K562 (cell line): Measurements from ENCODE around the gene ITSN1. TPM values are rescaled to one million over a fixed set of nuclear protein-coding genes. Genes with fewer than 3 reads are reported as not detected.

Experiments
- ATAC-seq: fragments of 200-7000 bp; cut with Tn5 transposase; 3 replicates; pipeline ENCODE4 v1.9.1; 2020; ENCODE audit warnings: moderate library complexity
- BruUV-seq: library from RNA; stranded (reverse); fragments of 400-500 nt; replicated peaks from 2 replicates; lab custom pipeline; 2021; lab: Mats Ljungman, UMichigan
- CTCF ChIA-PET: fragments of 300-600 bp; formaldehyde crosslinking; extraction: SDS; loops from one replicate; lab custom pipeline; 2021; ENCODE audit warnings: low intra/inter-chr PET ratio; lab: Yijun Ruan, JAX
- POLR2A ChIA-PET: fragments of 300-600, 350-650 bp; sonication (Branson Sonifier 250); formaldehyde crosslinking; extraction: SDS; loops from one replicate; lab custom pipeline; 2021; ENCODE audit warnings: antibody characterized with exemption, inconsistent platforms; lab: Yijun Ruan, JAX
- DNase-seq, 4 experiments: peaks; one replicate each; pipeline versions ENCODE4 v3.0.0 to v3.0.0-alpha.2; 2011 to 2018; ENCODE audit warnings: low spot score in 3 of 4, mixed read lengths in 3 of 4; ENCODE audit errors: extremely low read depth in 1 of 4
- FAIRE-seq: peaks from 2 replicates; lab custom pipeline; 2011; peaks lifted over from hg19 to GRCh38; lab: Jason Lieb, UNC
- H2AFZ ChIP-seq: 2 replicates; pipeline ENCODE4 v1.6.0; 2011; ENCODE audit warnings: low read depth, low read length, control low read depth, inconsistent platforms
- H3K27ac ChIP-seq: fragments of 200-600 bp; 3 replicates; pipeline ENCODE4 v1.8.0; 2011; ENCODE audit warnings: low read depth, mild to moderate bottlenecking, control low read depth, inconsistent platforms, low read length, moderate library complexity, mixed read lengths; ENCODE audit errors: extremely low read depth
- H3K27me3 ChIP-seq, 2 experiments: fragments of 300-600 bp in 1 of 2; 2 replicates in 1 of 2; 3 replicates in 1 of 2; pipeline versions ENCODE4 v1.6.0 to v1.8.0; 2011; ENCODE audit warnings: inconsistent platforms in 2 of 2, low read length in 2 of 2, mild to moderate bottlenecking in 1 of 2, mixed read lengths in 1 of 2, moderate library complexity in 1 of 2; ENCODE audit not compliant: control insufficient read depth in 2 of 2, insufficient read depth in 2 of 2
- H3K36me3 ChIP-seq: fragments of 300-600 bp; 3 replicates; pipeline ENCODE4 v1.8.0; 2011; ENCODE audit warnings: mild to moderate bottlenecking, low read length, inconsistent platforms; ENCODE audit not compliant: control insufficient read depth, insufficient read depth
- H3K4me1 ChIP-seq, 2 experiments: fragments of 200-600 bp in 1 of 2; replicated peaks in 1 of 2; 2 replicates in 1 of 2; 3 replicates in 1 of 2; pipeline versions ENCODE4 v1.5.1 to v1.8.0; 2011; ENCODE audit warnings: inconsistent platforms in 2 of 2, low read length in 2 of 2, mild to moderate bottlenecking in 1 of 2, mixed read lengths in 1 of 2, moderate library complexity in 1 of 2; ENCODE audit not compliant: control insufficient read depth in 2 of 2, insufficient read depth in 2 of 2
- H3K4me2 ChIP-seq: 2 replicates; pipeline ENCODE4 v1.6.1; 2011; ENCODE audit warnings: low read length, control low read depth, inconsistent platforms, mixed read lengths; ENCODE audit not compliant: insufficient read depth
- H3K4me3 ChIP-seq: fragments of 200-600 bp; sonication (generic), shearing (Covaris generic); 2 replicates; pipeline ENCODE4 v1.5.1; 2016; ENCODE audit warnings: control low read depth, inconsistent platforms
- H3K79me2 ChIP-seq: fragments of 200-600 bp; 3 replicates; pipeline ENCODE4 v1.8.0; 2011; ENCODE audit warnings: low read length, inconsistent platforms; ENCODE audit not compliant: control insufficient read depth, insufficient read depth
- H3K9ac ChIP-seq, 2 experiments: 2 replicates each; pipeline versions ENCODE4 v1.6.0 to v1.6.1; 2011; ENCODE audit warnings: low read depth in 2 of 2, low read length in 2 of 2, control low read depth in 1 of 2, inconsistent platforms in 1 of 2, mild to moderate bottlenecking in 1 of 2, mixed read lengths in 1 of 2; ENCODE audit not compliant: insufficient read depth in 1 of 2
- H3K9me1 ChIP-seq: one replicate; pipeline ENCODE4 v1.6.0; 2011; ENCODE audit warnings: inconsistent platforms, mild to moderate bottlenecking, low read length, moderate library complexity; ENCODE audit not compliant: control insufficient read depth, insufficient read depth
- H3K9me3 ChIP-seq: replicated peaks from 2 replicates; pipeline ENCODE4 v1.5.1; 2011; ENCODE audit warnings: low read depth, low read length, inconsistent platforms; ENCODE audit not compliant: control insufficient read depth, insufficient read depth
- H4K20me1 ChIP-seq: replicated peaks from 2 replicates; pipeline ENCODE4 v1.6.1; 2011; ENCODE audit warnings: low read length, inconsistent platforms, mixed read lengths; ENCODE audit not compliant: control insufficient read depth, insufficient read depth
- FOXA1 ChIP-seq: fragments of 450-650 bp; IDR thresholded peaks from 2 replicates; pipeline ENCODE4 v1.6.1; 2016; ENCODE audit warnings: mild to moderate bottlenecking, borderline replicate concordance
- KAT8 ChIP-seq: fragments of 450-650 bp; IDR thresholded peaks from 2 replicates; pipeline ENCODE4 v1.6.1; 2016; ENCODE audit warnings: low read depth, mild to moderate bottlenecking
- NELFE ChIP-seq: IDR thresholded peaks from 2 replicates; pipeline ENCODE4 v1.6.1; 2011; ENCODE audit warnings: mild to moderate bottlenecking; ENCODE audit not compliant: insufficient read depth, insufficient read length
- RB1 ChIP-seq: fragments of 450-650 bp; IDR thresholded peaks from 2 replicates; pipeline ENCODE4 v1.6.1; 2017; ENCODE audit warnings: low read depth, mild to moderate bottlenecking
- RBM39 ChIP-seq: fragments of 200-400 bp; formaldehyde crosslinking; optimal IDR thresholded peaks from 2 replicates; pipeline ENCODE3; 2018; ENCODE audit warnings: low read depth, low read length
- STAT5B ChIP-seq: fragments of 250-450 bp; sonication (Bioruptor Pico); IDR thresholded peaks from 2 replicates; pipeline ENCODE4 v1.8.0; 2021; ENCODE audit warnings: mild to moderate bottlenecking, inconsistent platforms
- ZFP36 ChIP-seq: fragments of 150-350 bp; IDR thresholded peaks from 2 replicates; pipeline ENCODE4 v1.6.1; 2018; ENCODE audit warnings: low read length, low read depth; ENCODE audit not compliant: partially characterized antibody
- ZNF444 ChIP-seq: fragments of 250-450 bp; sonication (Bioruptor Pico); IDR thresholded peaks from 2 replicates; pipeline ENCODE4 v1.4.0; 2020; ENCODE audit warnings: mild to moderate bottlenecking, moderate library complexity
- ZNF707 ChIP-seq: fragments of 250-450 bp; sonication (Bioruptor Pico); conservative IDR thresholded peaks from 2 replicates; pipeline ENCODE4 v1.8.0; 2022; ENCODE audit warnings: inconsistent platforms, mild to moderate bottlenecking, moderate library complexity
- ZNF778 ChIP-seq: fragments of 450-650 bp; formaldehyde crosslinking; IDR thresholded peaks from 2 replicates; pipeline ENCODE4 v1.4.0; 2020; ENCODE audit warnings: mild to moderate bottlenecking, moderate library complexity
- WGBS: fragments of 100-300 bp; shearing (Covaris generic); methylation state at CpG from one replicate; pipeline ENCODE4 v1.1.6; 2016; ENCODE audit warnings: low coverage, mixed read lengths; ENCODE audit not compliant: insufficient coverage; ENCODE audit errors: missing lambda C conversion rate; 5-methylcytosine and 5-hydroxymethylcytosine counted together
- in situ Hi-C: fragments of 300-500 bp; cut with MboI; formaldehyde crosslinking; loops from 4 replicates; pipeline ENCODE4 v1.15.0; 2018; ENCODE audit warnings: inconsistent platforms, mixed read lengths
- intact Hi-C: fragments of 100-400 bp; cut with micrococcal nuclease; formaldehyde crosslinking; loops from 2 replicates; pipeline ENCODE4 v1.14.2; 2022
- polyA plus RNA-seq, 8 experiments: library from polyadenylated mRNA; depleted of rRNA in 4 of 8; stranded (reverse) in 5 of 8; unstranded in 3 of 8; fragments of >200 nt; fragmentation: Nextera tagmentation in 2 of 8; fragmentation: Illumina TruSeq in 1 of 8; extraction: Ambion mirVana in 2 of 8; extraction: Trizol in 1 of 8; gene quantifications; 2 replicates each; pipeline versions ENCODE4 v1.2.1 to v1.2.3, GENCODE V29; 2011 to 2014; ENCODE audit warnings: inconsistent platforms in 1 of 8, missing spikeins in 1 of 8
- total RNA-seq, 7 experiments: library from RNA; depleted of rRNA in 6 of 7; stranded (reverse); fragments of >200 nt in 6 of 7; fragmentation: Illumina TruSeq in 2 of 7; extraction: Trizol in 2 of 7; gene quantifications; 2 replicates each; pipeline versions ENCODE4 v1.2.1 to v1.2.3, GENCODE V29; 2011 to 2021; ENCODE audit warnings: low replicate concordance in 1 of 7
- TF ChIP-seq, protein P1 (sequence below): fragments of 450-650 bp; formaldehyde crosslinking; IDR thresholded peaks from 2 replicates; pipeline ENCODE4 v1.4.0; 2020; ENCODE audit warnings: mild to moderate bottlenecking
- TF ChIP-seq, protein P2 (sequence below), 3 experiments: fragments of 200-800 bp in 1 of 3; fragments of 250-450 bp in 1 of 3; fragments of 450-650 bp in 1 of 3; sonication (Bioruptor Pico) in 1 of 3; sonication (Bioruptor generic) in 1 of 3; formaldehyde crosslinking in 1 of 3; IDR thresholded peaks; 2 replicates each; pipeline versions ENCODE4 v1.6.1 to v1.8.0; 2016 to 2022; ENCODE audit warnings: mild to moderate bottlenecking in 2 of 3, missing genetic modification characterization in 2 of 3, missing compliant biosample characterization in 1 of 3, moderate library complexity in 1 of 3
- TF ChIP-seq, protein P3 (sequence below): fragments of 450-650 bp; IDR thresholded peaks from 2 replicates; pipeline ENCODE4 v1.6.1; 2014; ENCODE audit warnings: low read depth, mild to moderate bottlenecking, moderate library complexity, borderline replicate concordance

The ITSN1 gene
- total and polyA plus RNA-seq, 9 of the 15 experiments (the other 6 are each of a cell fraction or from before 2014, with no cell fraction given): 1.1 to 12.6 (median 4.8) TPM

DNA sequence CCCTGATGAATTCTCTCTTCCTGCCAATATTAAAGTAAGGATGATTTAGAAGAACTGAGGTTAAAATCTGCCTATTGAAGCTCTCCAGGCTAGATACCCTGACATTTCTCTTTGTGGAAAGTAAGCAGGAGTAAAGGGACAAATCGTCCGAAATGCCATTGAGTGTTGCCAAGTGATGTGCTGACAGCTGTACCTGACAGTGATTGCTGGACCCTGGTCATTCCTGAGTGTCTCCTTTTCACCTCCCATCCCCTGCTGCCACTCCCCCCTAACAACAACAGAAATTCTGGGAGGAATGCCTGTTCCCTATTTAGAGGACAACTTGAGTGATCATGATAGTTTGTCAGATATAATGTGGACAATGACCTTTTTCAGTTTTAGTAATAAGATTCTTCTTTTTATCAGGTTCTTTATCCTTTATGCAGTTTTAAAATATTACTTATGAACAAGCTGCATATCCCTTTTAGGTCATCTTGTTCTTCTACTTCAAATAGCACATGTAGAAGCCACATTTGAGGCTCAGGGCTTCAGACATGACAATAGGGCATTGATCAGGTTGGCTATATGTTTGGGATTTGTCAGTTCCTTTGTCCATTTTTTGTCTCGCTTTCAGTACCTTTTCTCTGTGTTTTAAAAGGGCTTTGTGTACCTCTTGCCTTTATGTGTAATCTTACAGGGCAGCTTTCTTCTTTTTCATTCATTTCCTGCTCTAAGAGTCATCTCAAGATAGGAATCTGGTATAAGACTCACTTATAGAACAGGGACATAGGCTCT lies 56.0 kb downstream of the ITSN1 start (continued):
- no peak for TF ChIP-seq FOXA1
- no peak for TF ChIP-seq ZFP36
- no peak for TF ChIP-seq NELFE
- TF ChIP-seq STAT5B (CRISPR knock-in tag): no peak
- no peak for TF ChIP-seq ZNF444 (CRISPR knock-in tag)

DNA sequence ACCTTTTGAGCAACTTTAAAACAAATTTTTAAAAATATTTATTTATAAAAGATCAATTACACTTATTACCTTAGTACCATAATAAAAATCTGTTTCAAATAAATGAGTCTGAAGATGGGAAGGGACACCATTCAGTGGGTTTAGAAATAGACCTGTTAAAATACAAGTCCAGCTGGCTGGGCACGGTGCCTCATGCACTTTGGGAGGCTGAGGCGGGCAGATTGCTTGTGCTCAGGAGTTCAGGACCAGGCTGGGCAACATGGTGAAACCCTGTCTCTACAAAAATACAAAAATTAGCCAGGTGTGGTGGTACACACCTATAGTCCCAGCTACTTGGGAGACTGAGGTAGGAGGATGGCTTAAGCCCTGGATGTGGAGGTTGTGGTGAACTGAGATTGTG lies 57.0 kb downstream of the ITSN1 start:
- Histone ChIP-seq H3K4me3 (no peak overlapping the region), H3K27me3 (peaks cover 0 to 6% of the 10 kb centered on the region in 2 experiments; a peak in 1 of 5 replicates), H3K79me2 (no peaks in the 10 kb centered on the region), H3K9me3 (no peaks in the 10 kb centered on the region), H3K36me3 (no peaks in the 10 kb centered on the region), H3K9ac (no peak overlapping the region), H3K9me1 (no peaks in the 10 kb centered on the region), H4K20me1 (no peaks in the 10 kb centered on the region), H3K4me2 (no peak overlapping the region), H3K27ac (no peak overlapping the region), H3K4me1 (no peaks in the 10 kb centered on the region), H2AFZ (no peak overlapping the region)
- no TSS peak for BruUV-seq
- no peak for DNase-seq
- in situ Hi-C loops: no loop called here
- ATAC-seq: no peak
- FAIRE-seq: no peak
- CTCF ChIA-PET: no interaction called here
- intact Hi-C loops: no loop called here
- WGBS: 6% methylated on average over 2 of the region's 2 CpGs
- POLR2A ChIA-PET: interaction anchor here (0.5 to 0.6 kb wide), 2 partner anchors 193 to 378 kb away, joined by 3 read pairs; no protein-coding TSS in a partner anchor
- TF ChIP-seq ZNF778 (CRISPR knock-in tag): no peak
- TF ChIP-seq, protein P1, sequence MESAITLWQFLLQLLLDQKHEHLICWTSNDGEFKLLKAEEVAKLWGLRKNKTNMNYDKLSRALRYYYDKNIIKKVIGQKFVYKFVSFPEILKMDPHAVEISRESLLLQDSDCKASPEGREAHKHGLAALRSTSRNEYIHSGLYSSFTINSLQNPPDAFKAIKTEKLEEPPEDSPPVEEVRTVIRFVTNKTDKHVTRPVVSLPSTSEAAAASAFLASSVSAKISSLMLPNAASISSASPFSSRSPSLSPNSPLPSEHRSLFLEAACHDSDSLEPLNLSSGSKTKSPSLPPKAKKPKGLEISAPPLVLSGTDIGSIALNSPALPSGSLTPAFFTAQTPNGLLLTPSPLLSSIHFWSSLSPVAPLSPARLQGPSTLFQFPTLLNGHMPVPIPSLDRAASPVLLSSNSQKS (CRISPR knock-in tag): no peak
- TF ChIP-seq RBM39: no peak
- no peak for TF ChIP-seq KAT8
- TF ChIP-seq, protein P2, sequence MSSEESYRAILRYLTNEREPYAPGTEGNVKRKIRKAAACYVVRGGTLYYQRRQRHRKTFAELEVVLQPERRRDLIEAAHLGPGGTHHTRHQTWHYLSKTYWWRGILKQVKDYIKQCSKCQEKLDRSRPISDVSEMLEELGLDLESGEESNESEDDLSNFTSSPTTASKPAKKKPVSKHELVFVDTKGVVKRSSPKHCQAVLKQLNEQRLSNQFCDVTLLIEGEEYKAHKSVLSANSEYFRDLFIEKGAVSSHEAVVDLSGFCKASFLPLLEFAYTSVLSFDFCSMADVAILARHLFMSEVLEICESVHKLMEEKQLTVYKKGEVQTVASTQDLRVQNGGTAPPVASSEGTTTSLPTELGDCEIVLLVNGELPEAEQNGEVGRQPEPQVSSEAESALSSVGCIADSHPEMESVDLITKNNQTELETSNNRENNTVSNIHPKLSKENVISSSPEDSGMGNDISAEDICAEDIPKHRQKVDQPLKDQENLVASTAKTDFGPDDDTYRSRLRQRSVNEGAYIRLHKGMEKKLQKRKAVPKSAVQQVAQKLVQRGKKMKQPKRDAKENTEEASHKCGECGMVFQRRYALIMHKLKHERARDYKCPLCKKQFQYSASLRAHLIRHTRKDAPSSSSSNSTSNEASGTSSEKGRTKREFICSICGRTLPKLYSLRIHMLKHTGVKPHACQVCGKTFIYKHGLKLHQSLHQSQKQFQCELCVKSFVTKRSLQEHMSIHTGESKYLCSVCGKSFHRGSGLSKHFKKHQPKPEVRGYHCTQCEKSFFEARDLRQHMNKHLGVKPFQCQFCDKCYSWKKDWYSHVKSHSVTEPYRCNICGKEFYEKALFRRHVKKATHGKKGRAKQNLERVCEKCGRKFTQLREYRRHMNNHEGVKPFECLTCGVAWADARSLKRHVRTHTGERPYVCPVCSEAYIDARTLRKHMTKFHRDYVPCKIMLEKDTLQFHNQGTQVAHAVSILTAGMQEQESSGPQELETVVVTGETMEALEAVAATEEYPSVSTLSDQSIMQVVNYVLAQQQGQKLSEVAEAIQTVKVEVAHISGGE (CRISPR knock-in tag; IDR thresholded peaks at IDR 0.05): no peak
- TF ChIP-seq ZNF707 (CRISPR knock-in tag): no peak
- no peak for TF ChIP-seq RB1
- TF ChIP-seq, protein P3, sequence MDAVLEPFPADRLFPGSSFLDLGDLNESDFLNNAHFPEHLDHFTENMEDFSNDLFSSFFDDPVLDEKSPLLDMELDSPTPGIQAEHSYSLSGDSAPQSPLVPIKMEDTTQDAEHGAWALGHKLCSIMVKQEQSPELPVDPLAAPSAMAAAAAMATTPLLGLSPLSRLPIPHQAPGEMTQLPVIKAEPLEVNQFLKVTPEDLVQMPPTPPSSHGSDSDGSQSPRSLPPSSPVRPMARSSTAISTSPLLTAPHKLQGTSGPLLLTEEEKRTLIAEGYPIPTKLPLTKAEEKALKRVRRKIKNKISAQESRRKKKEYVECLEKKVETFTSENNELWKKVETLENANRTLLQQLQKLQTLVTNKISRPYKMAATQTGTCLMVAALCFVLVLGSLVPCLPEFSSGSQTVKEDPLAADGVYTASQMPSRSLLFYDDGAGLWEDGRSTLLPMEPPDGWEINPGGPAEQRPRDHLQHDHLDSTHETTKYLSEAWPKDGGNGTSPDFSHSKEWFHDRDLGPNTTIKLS: no peak
